ENCODE measurements around the gene ITGAD. TPM values are rescaled to one million over a fixed set of nuclear protein-coding genes. Genes with fewer than 3 reads are reported as not detected.

The ITGAD gene
- total RNA-seq, 3 donors from 2014 or later: 0.16 to 0.44 TPM; not detected in 1

DNA sequence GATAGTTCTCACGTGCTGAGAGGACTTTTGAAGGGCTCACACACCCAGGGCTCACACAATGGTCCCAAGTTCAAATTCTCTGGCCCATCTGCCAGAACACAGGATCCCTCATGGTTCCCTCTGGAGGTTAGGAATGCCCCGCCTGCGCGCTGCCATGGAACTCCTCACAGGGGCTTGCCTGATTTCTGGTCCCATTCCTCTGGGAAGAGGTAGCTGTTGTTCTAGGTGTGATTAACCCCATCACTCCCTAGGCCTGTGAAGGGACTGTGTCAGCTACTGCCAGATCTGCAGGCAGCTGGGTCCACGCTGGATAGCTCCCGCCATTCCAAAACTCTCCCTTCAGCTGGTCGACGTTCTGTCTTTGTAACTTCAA, 63.8 kb downstream of the ITGAD start:
- no peak for DNase-seq (ENCODE audit: low spot score in 2 of 2)
- Histone ChIP-seq H3K36me3 (no peaks in the 10 kb centered on the region), H3K4me3 (peak overlapping the region in 1 of 3 donors; percentile 81), H3K27ac (peak overlapping the region in 1 of 2 donors; percentile 16), H3K9me3 (no peaks in the 10 kb centered on the region), H3K27me3 (no peaks in the 10 kb centered on the region), H3K4me1 (peaks cover 5 to 21% of the 10 kb centered on the region in 2 donors)
- TF ChIP-seq POLR2AphosphoS5 (IDR thresholded peaks at IDR 0.05) (no peak), POLR2A (IDR thresholded peaks at IDR 0.05) (no peak)
- TF ChIP-seq, protein P1, sequence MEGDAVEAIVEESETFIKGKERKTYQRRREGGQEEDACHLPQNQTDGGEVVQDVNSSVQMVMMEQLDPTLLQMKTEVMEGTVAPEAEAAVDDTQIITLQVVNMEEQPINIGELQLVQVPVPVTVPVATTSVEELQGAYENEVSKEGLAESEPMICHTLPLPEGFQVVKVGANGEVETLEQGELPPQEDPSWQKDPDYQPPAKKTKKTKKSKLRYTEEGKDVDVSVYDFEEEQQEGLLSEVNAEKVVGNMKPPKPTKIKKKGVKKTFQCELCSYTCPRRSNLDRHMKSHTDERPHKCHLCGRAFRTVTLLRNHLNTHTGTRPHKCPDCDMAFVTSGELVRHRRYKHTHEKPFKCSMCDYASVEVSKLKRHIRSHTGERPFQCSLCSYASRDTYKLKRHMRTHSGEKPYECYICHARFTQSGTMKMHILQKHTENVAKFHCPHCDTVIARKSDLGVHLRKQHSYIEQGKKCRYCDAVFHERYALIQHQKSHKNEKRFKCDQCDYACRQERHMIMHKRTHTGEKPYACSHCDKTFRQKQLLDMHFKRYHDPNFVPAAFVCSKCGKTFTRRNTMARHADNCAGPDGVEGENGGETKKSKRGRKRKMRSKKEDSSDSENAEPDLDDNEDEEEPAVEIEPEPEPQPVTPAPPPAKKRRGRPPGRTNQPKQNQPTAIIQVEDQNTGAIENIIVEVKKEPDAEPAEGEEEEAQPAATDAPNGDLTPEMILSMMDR (IDR thresholded peaks at IDR 0.05): no peak
- intact Hi-C loops (cut with DNase I; ENCODE audit: low total_unique reads): no loop called here

DNA sequence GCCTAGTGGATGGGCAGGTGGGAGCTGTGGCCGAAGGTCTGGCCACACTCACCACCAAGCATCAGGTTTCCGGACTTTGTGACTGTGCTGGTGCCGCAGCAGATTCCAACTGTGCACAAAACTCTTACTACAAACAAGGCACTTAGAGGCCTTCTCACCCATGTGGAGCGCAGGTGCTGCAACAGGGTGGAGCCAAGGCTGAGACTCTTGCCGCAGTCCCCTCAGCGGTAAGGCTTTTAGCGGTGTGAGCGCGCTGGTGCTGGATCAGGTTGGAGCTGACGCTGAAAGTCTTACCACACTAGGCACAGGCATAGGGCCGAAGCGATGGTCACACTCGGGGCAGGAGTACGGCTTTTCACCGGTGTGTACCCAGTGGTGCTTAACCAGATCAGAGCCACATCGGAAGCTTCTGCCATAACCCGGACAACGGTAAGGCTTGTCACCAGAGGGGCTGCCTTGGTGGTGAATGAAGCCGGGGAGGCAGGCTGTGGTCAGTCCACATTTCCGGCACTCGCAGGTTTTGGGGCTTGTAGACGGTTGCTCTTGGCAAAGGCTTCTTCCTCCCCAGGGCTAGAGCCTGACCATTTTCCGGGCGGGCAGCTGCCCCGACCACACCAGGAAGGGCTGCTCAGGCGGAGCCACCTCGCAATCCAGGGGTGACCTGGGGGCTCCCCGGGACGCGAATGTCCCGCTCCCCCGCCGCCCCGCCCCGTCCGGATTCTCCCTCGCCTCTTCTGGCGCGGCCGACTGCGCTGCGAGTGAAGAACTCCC, 65.1 kb downstream of the ITGAD start:
- peak overlapping the region; percentile 99 to 100 for H3K27ac ChIP-seq
- H3K4me3 ChIP-seq: peak overlapping the region; percentile 81 to 88 (median 83)
- H3K36me3 ChIP-seq: no peaks in the 10 kb centered on the region
- intact Hi-C loops (cut with DNase I; ENCODE audit: low total_unique reads): no loop called here
- peaks cover 5 to 16% of the 10 kb centered on the region in 2 donors for H3K4me1 ChIP-seq
- TF ChIP-seq POLR2AphosphoS5 (IDR thresholded peaks at IDR 0.05) (no peak), POLR2A (IDR thresholded peaks at IDR 0.05) (no peak)
- TF ChIP-seq, protein P1 (IDR thresholded peaks at IDR 0.05): no peak
- peak in 1 of 2 donors; percentile 59 for DNase-seq (ENCODE audit: low spot score in 2 of 2)
- no peaks in the 10 kb centered on the region for H3K9me3 ChIP-seq
- H3K27me3 ChIP-seq: no peaks in the 10 kb centered on the region

DNA sequence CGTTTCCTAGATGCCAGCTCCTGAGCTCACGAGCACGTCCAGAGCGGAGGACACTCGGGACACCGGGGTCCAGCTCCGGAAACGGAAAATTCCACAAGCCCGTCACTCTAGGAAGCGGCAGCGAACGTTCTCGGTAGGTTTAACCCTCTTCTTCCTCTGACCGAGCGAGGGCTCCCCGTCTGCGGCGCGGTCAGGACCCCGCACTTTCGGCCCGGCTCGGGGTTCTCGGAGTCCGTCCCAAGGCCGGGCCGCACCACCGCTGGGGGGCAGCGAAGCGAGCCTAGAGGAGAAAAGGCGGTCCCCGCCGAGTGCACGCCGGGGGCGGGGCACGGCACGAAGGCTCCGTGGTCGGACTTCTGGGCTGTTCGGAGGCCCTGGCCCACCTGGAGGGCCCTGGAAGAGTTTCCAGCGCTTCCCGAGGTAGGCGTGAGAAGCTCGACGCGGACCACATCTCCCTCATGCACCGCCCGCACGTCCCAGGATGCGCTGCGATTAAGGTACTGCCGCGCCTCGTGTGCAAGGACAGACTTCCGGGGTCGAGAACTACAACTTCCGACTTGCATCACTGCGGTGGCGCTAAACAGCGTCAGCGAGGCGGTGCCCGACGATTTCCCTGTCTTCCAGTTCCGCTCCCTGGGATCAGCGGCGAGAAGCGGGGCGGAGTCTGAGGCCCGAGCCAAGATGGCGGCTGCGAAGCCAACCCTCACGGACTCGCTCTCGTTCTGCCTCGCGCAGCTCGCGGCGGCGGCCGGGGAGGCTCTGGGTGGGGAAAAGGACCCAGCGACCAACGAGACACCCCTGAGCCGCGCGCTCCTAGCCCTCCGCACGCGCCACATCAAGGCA, 65.9 kb downstream of the ITGAD start, which contains the start of gene ARMC5:
TSS of gene ARMC5 (plus strand) at position 658 of the 843 bp plus-strand sequence. CDS start at position 682, 24 bp downstream.
- peak within 1 kb of the TSS; percentile 81 to 88 (median 83) for H3K4me3 ChIP-seq
- H3K36me3 ChIP-seq: no peaks in the 10 kb centered on the region
- peak; percentile 97 for DNase-seq (ENCODE audit: low spot score in 2 of 2)
- no peaks in the 10 kb centered on the region for H3K27me3 ChIP-seq
- no peaks in the 10 kb centered on the region for H3K9me3 ChIP-seq
- intact Hi-C loops (cut with DNase I; ENCODE audit: low total_unique reads): no loop called here
- H3K27ac ChIP-seq: peak within 1 kb of the TSS; percentile 99 to 100
- H3K4me1 ChIP-seq: peaks cover 5 to 12% of the 10 kb centered on the region in 2 donors
- TF ChIP-seq, protein P1 (IDR thresholded peaks at IDR 0.05): peak; percentile 17 to 36 (median 31)
- TF ChIP-seq POLR2AphosphoS5 (IDR thresholded peaks at IDR 0.05): peak; percentile 95 to 96 (median 95)
- TF ChIP-seq POLR2A (IDR thresholded peaks at IDR 0.05): peak; percentile 42

DNA sequence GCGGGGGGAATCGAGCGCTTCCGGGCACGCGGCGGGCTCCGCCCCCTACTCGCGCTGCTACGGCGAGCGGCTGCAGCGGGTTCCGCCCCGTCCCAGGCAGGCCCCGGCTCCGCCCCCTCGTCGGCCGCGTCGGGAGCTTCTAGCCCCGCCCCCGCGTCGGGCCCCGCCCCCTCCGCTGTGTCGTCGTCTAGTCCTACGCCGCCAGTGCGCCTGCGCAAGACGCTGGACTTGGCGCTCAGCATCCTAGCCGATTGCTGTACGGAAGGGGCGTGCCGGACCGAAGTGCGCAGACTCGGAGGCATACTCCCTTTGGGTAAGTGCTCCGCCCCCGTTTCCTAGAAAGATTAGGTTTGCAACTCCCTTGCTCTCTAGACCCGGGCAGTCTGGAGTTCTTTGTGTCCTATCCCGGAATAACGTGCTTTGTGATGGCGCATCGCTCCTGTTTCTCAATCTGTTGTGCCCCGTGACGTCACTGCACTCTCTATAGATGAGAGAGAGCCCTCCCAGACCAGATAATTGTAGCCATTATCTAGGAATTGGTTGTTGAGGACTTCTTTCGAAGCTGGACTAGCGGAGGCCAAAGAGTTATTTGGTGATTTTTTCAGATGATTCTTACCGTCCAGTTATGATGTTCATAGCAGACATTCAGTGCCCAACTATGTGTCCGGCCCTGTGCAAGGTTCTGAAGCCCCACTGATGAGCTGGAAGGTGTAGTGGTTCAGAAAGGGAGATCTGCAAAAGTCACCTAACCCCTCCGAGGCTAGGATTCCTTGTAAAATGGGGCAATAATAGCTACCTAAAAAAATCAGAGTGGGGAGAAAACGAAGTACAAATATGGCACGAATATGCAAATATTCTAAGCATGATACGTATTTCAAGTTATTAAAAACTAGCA, 66.8 kb downstream of the ITGAD start:
- Histone ChIP-seq H3K4me1 (peaks cover 5 to 12% of the 10 kb centered on the region in 2 donors), H3K4me3 (peak overlapping the region; percentile 81 to 88 (median 83)), H3K9me3 (no peaks in the 10 kb centered on the region), H3K36me3 (no peaks in the 10 kb centered on the region), H3K27me3 (no peaks in the 10 kb centered on the region), H3K27ac (peak overlapping the region; percentile 99 to 100)
- TF ChIP-seq, protein P1 (IDR thresholded peaks at IDR 0.05): no peak
- peak in 2 of 3 donors; percentile 10 to 16 for TF ChIP-seq POLR2AphosphoS5 (IDR thresholded peaks at IDR 0.05)
- intact Hi-C loops (cut with DNase I; ENCODE audit: low total_unique reads): no loop called here
- peak; percentile 100 for DNase-seq (ENCODE audit: low spot score in 2 of 2)

All from breast epithelium (tissue), 4 donors.